NCI-H2081 (cell line): ENCODE measurements around the gene GRM7.

ENCODE experiments used
- DNase-seq, 2 experiments: peaks; one replicate each; lab custom pipeline; 2025; lab: John Stamatoyannopoulos, UW

GRM7 gene

DNA sequence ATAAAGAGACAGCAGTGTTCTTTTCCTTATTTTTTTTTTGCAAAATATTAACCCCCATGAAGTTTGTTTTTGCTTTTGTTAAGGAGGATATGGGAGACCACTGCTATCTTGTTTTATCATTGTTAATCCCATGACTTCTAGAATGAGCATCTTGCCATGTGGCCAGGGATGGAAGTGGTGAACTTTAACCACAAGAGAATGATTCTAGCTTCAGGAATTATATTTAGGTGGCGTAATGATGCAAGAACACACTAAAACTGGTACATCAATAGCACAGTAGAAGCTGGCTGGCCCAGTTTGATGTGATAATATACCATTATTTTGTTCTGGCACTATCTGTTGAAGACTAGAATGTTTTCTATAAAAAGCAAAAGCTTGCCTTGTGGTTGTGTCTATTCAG lies 720.9 kb downstream of the GRM7 start:
- no peak for DNase-seq

DNA sequence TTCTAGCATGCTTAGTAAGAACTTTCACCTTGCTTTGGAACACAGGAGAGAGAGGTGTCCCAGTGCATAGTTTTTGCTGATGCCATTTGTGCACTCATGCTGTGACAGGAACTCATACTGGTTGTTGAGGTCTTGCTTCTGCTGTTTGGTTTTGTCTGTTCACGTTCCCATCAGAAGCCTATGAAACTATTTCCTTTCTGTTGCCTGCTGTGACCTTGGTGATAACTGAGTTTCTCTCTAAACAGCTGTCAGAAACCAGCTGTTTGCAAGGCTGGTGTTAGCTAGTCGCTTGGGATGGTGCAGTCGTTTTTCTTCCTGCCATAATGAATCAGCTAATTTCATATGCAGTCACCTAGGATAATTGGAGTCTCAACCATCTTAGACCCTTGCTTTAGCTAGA lies 724.1 kb downstream of the GRM7 start:
- DNase-seq, result no peak

DNA sequence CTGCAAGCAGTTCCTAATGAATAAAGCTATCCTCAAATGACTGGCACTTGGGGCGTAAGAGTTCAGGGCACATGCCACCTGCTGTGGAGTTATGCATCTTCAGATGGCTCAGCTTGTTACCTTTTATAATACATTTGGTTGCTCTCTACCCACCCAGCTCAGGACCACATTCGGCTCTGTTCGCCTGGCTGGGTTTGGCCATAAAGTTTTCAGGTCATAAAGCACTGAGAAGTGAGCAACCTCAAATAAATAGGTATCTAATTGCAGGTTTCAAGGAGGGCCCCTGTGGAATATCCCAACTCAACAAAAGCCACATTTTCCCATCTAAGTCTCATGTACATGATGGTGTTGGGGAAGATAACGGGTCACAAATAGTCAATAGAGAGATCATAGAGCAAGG lies 727.3 kb downstream of the GRM7 start:
- DNase-seq, result no peak

DNA sequence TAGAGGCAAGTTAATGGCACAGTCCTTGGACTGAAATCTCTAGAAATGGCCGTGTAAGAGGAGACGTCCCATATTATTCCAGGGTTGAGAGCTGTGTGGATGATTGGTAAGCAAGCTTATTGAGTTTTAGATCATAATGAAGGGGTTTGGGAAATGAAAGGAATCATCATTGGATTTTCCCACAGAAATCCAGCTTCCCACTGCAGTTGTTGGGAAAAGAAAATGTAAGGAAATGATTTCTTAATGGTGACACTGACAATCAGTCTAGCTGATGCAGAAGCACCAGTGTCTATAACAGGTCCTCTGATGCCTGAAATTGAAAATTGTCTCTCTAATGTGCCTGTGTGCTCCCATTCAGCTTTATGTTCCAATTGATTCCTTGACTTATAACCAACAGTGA lies 728.6 kb downstream of the GRM7 start:
- DNase-seq, result no peak

DNA sequence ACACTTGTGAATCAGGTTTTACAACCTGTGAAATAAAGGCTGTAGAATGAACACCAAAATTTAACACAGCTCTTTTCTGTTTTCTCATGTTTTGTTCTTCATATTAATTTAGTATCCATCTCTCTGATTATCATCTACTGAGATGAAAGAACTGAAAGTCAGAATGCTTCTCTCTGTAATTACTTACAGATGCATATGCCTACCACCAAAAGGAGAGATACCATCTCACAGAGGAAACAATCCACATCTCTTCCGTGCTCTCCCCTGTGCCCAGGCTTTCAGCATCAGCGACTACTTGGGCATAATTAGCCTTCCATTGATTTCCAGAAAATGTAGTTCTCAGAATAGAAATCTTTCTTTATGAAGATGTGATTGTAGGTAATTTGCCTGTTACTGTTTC lies 741.4 kb downstream of the GRM7 start:
- no peak for DNase-seq

DNA sequence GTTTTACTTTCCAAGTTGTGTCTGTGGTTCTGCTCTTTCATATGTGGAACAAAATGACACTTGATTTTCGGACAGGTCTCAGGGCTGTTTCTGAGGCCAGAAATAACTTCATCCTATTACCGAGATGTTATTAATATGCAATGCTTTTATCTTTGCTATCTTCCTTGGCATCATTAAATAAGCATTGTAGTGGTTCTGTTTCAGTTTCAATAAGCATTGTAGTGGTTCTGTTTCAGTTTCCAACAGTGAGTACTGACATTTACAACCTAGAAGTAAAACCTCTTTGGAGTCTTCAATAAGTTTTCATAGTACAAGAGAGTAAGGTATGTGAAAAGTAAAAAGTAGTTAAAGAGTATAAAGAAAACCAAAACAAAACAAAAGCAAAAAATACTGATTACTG lies 746.2 kb downstream of the GRM7 start:
- no peak for DNase-seq

DNA sequence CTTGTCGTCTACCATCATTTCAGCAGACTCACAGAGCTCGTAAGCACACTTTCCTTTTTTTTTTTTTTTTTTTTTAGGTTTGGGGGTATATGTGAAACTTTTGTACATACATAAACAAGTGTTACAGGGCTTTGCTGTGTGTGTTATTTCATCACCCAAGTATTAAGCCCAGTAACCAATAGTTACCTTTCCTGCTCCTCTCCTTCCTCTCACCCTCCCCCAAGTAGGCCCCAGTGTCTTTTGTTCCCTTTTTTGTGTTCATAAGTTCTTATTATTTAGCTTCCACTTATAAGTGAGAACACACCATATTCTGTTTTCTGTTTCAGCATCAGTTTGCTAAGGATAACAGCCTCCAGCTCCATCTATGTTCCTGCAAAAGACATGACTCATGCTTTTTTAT lies 746.8 kb downstream of the GRM7 start:
- DNase-seq, result no peak

DNA sequence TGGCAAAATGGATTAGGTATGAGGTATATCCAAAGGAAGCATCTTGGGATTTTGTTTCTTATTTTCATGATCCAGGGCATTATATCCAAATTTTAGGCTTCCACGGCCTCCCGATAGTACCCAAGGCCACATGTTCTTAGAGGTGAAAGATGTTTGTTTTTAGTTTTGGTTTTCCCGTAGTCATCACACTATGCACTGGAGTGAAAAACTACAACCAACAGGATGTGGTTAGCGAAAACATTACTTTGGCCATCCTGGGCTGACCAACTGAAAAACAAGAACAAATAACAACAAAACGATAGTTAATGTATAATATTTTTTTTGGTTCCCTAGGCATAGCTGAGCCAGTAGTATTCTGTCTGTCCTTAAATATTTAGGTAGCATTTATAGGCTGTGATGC lies 749.7 kb downstream of the GRM7 start:
- no peak for DNase-seq

DNA sequence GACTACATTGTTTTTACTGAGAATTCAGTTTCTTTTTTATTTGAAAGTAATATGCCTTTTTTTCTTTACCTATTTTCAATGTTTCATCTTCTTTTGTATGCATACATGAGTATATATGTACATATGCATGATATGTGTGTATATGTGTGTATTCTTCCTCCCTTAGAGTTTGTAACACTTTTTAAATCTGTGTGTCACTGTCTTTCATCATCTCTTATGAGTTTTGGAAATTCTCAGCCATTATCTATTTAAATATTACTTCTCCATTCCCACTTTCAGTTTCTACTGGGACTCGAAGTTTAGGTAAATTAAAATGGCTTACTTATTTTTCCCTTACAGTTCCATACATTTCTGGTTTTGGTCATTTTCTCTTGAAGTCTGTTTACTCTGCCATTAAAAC lies 754.1 kb downstream of the GRM7 start:
- DNase-seq, result no peak

DNA sequence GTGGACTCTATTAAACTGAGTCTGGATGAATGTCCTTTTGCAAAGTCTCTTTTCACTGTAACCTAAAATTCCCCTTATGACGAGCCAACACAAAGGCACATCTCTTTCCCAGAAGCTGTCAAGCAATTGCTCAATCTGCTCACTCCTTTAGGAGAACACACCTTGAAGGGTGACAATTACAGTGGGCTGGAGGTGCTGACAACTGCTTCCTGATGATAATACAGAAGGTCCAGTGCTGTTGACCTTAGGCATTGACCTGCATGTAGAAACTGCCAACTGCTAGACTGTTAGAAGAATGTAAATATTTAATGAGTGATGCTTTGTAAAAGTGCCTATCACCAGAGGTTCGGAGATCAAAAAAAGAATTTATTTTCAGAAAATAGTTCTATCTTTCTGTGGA lies 757.7 kb downstream of the GRM7 start:
- DNase-seq, result no peak

DNA sequence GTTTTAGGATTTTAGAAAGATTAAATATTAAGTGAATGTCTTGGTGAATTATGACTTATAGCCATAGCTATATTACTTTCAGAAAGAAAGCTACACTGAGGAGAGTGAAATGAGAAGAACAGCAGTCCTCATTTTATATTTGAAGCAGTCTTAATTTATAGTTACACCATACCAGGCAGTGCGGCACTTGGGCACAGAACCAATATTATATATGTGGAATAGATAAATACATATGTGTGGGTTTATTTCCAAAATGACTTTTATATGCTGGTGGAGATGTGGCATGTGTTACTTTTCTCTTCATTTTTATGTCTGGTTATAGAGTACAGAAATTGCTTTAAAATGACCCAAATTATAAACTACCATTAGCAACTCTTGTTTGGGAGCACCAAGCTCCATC lies 759.5 kb downstream of the GRM7 start:
- DNase-seq, result no peak

DNA sequence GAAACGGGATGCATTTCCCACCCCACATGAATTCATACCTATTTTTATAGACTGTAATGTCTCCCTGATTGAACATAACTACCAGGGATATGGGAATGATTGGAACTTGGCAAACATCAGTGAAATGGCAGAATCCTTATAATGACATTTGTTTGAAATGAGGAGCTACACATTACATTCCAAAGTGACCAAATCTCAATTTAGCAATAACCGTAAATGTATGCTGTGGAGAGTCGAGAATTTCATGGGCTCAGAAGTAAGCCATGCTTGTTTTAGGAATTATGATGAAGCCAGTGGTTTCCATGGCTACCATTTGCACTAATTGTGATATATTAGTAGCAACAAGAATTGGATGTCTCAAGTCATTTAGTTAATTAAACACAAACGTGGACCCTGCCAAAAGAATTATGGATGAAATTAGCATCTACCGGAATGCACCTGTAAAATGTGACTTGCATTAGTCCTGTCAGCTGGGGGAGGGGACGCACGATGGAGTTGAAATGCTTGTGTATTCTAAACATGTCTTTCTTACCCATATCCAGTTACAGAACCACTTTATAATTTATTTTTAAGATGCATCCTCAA lies 760.2 kb downstream of the GRM7 start:
- DNase-seq, result no peak

DNA sequence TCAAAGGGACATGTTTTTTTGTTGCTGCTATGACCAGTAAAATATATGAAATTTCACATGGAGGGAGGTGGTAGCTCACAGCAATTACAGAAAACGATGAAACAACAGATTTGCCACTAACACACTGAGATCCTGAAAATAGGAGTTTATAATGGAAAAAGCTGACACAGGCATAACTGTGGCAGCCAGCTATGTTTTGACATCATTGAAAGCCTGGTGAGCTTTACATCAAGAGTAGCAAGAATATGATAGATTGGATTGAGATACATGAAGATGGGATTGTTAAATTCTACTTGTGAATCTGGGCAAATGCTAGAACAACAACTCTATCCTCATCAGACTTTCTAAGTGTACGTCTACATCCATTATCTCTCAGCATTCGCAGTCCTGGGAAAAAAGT lies 760.7 kb downstream of the GRM7 start:
- DNase-seq, result no peak

DNA sequence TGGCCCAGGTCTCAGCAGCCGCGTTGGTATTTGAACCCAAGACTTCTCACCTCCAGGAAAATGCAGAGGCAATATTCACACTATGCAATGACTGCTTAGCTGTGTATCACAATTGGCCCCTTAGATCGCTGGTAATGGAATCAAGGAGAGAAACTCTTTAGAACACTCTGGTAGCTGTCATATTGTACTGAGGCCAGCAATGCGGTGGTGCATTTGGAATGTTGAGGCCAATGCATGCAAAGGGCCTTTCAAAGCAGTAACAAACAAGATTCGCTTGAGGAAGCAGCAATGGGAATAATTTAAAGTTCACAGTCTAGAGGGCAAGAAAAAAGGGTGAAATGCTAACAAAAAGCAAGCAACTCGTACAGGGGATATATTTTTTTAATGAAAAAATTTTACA lies 764.1 kb downstream of the GRM7 start:
- DNase-seq, result no peak

DNA sequence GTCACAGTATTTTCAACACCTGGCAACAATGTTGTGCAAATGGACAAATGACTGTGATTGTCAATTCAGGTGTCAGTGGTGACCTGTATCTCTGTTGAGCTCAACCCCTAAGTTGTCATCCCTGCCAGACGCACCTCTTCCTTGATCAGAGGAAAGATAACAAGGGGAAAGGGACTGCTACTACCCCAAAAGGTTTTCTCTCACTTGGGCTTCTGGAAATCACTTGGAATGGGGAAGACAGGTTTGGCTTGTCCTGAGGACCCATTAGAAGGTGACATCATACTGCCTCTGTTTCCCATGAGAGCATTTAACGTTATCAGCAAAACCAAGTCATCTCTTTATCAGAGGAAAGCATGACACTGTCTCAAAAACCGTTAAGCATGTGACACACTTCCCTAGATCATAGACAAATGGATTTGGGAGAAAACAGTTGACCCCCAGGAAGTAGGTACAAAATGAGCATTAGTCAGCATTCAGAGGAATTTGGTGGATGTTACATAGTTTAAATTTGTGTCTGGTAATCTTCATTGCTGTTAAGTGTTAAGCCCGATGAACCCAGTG lies 769.5 kb downstream of the GRM7 start:
- no peak for DNase-seq

DNA sequence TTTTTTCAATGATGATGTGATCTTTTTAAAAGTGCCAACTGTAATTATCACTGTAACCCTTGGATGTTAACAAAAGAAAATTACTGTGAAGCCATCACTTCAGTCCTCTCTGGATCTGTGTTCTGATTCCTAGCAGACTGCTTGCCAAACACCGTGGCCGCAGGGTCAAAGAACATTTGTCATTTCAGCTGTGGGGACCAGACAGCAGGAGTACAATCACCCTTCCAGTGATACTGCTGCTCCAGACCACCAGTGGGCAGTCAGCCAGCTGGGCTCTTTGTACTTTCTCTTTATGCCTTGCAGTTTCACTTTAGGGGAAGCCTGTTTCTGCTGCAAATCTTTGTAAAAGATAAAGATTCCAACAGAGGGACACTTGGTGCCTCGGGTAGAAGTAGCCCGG lies 770.0 kb downstream of the GRM7 start:
- no peak for DNase-seq

DNA sequence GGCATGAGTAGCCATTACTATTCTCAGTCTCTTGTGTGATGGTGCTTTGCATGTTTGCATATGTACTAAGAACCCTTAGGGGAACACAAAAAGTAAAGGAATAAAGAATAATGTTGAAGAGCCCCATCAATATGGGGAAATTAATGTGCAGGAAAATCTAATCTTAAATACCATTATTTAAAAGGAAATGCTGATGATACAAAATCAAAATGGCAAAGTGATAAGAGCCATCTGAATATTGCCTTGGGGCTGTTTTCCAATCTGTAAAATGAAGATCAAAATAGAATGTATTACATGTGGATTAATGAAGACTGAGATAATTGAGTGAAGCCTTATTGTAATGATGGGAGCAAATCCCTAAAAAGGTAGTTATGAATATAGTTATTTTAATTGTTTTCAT lies 771.4 kb downstream of the GRM7 start:
- DNase-seq, result no peak

DNA sequence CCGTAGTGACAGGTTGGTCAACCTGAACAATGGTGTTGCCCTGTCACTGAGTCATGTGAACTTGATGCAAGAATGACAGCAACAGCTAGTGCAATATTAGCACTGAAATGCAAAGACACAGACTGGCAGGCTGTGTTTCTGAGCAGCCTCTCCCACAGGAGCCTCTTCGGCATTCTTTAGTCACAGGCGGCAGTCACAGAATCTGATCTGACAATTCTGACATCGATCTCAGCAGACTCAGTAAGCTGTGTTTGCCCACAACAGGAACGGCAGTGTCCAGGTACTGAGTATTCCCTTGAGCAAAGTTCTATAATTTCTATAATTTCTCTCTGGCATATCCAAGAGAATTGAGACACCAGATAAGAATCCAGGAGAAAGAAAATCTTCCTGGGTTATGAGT lies 776.8 kb downstream of the GRM7 start:
- DNase-seq, result no peak

DNA sequence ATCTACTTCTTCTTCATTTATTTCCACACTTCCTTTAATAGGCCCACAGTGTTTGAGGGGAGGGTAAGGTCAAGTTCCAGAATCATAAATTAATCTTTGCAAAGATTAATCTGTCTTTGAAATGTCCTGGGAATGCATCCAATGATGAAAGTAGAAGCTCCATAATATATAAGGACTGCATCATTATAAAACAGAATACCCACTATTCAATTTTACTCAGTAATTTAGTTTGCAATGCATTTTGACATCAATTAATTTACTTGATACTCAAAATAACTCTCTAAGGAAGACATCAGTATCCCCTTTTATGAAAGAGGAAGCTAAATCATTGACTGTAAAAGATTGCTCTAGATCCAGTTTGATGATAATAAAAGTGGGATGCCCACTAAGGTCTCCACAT lies 777.2 kb downstream of the GRM7 start:
- no peak for DNase-seq

DNA sequence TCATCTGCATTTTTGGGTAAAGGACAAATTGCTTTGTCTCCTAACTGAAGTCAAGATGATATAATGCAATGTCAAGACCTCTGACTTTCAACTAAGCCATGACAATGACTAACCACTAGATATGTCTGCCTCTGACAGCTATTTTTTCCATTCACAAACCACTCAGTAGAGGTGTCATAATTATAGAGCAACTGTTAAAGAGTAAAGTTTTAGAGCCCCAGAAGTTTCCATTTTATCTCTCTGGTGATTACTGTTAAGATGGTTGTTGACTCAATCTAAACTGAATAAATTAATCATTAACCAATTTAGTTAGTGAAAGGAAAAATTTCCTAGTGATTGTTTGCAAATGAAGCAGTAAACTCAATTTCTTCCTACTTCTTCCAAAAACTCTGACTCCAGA lies 779.9 kb downstream of the GRM7 start:
- no peak for DNase-seq

DNA sequence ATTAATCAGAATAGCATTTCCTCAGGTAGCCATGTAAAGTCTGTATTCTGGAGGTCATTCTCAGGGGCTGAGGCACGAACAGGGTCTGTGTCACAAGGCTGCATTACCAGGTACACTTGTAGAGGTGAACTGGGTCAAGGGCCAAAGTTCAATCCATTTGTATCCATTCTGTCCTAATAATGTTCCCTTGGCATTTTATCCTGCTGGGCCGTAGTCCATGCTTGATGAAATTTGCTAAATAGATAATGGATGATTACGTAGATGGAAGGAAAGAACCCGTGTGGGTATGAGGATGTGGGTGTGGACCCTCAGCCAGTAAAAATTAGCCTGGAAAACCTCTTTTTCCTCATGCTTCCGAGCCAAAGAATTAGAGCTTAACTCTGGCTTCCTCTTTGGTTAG lies 785.9 kb downstream of the GRM7 start:
- DNase-seq, result no peak

DNA sequence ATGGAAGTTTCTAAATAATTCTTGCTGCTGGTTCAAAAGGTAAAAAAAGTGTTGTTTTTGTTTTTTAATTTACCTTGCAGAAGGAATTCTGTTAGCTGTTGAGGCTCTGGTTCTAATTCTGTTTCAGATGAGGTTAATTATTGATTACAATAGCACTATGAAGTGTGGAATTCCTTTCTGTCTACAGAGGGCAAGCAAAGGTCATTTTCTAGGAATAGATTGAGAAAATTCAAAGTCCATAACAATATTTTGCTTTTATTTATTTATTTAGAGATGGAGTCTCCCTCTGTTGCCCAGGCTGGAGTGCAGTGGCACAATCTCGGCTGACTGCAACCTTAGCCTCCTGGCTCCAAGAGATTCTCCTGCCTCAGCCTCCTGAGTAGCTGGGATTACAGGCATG lies 789.6 kb downstream of the GRM7 start:
- DNase-seq, result no peak

DNA sequence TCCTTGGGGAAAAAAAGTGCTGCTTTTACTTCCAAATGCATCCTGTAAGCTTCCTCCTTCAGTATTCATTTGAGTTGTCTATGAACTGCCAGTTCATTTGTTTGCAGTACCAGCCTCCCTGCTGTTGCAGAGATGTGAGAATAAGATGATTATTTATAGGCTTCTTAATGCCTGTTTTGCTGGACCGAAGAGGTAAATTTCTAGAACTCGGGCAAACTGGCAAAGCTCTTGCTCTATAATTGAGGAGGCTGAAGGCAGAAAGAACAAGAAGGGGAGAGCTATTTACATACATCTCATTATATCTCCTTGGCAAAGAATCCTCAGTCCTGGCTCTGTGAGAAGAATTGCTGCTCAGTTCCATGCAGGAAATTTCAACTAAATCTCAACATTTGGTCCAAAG lies 790.4 kb downstream of the GRM7 start:
- DNase-seq, result no peak

DNA sequence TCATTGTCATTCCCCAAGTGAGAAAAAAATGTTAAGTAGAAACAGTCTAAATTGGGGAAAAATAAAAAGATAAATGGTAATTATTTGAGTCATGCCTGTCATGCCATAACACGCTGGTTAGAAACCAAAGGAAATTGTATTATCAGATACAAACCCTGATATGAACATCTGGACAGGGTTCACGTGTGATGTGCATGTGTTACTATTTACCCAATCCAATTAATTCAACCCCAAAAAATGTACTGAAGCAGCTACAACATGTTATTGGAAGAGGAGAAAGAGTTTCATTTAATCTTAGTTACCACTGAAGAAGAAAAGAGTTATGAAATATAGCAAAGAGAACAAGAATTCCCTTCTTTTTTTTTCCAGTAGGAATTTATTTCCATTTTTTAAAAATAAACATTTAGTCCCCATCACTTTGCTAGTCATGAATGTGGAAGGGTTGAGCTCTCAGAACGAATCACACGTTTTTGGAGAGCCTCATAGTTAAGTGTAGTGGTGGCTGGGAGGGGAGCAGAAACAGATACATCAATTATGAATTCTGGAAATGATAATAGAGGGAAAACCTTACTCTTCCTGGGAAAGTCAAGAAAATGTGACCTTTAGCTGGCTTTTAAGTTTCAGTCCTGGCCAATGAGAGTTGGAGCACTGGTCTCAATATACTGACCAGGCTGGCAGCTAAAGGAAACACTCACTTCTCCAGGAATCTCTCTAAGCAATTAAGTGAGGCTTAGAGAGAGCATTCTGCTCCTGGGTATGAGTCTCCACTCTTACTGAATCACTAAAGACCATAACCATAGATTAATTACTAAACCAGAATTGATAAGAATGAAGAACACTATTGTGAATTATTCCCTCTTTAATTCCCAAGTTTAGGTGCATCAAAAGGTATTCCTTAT lies 796.5 kb downstream of the GRM7 start:
- no peak for DNase-seq
